Right lobe of liver (tissue), 4 donors: ENCODE measurements around the gene TSPAN4.

Source experiments
- CTCF ChIP-seq, 4 donors: fragments of 200-600 bp in 3 of 4; fragments of 450-650 bp in 1 of 4; IDR thresholded peaks; one replicate each; pipeline versions ENCODE4 v1.5.1 to v1.8.0; 2016 to 2022; ENCODE audit warnings: antibody characterized with exemption in 4 of 4, mild to moderate bottlenecking in 2 of 4
- POLR2A ChIP-seq: fragments of 450-650 bp; IDR thresholded peaks from one replicate; pipeline ENCODE4 v1.6.1; 2017; ENCODE audit warnings: antibody characterized with exemption, mild to moderate bottlenecking
- donor health status: DM: no; HTN: no; CAD: no.
- donor health status: DM: no; HTN: no; CAD: no.
- donor health status: DM: no; HTN: yes; CAD: no.

- no peak for TF ChIP-seq CTCF (IDR thresholded peaks at IDR 0.05)
- TF ChIP-seq POLR2A: no peak
These were observed 4.7 kb upstream of the TSPAN4 start for GRCh38 chr11:837990-838307.
